Thyroid gland (tissue), 4 donors: ENCODE measurements around the gene SUPT16H.

Source experiments
- CTCF ChIP-seq, 6 experiments: fragments of 200-600 bp in 3 of 6; fragments of 450-650 bp in 3 of 6; sonication (generic) in 3 of 6; IDR thresholded peaks; one replicate each; pipeline ENCODE4 v1.5.1; 2016 to 2019; ENCODE audit warnings: antibody characterized with exemption in 6 of 6, mild to moderate bottlenecking in 2 of 6, inconsistent platforms in 1 of 6, moderate library complexity in 1 of 6
- POLR2A ChIP-seq, 2 donors: fragments of 450-650 bp; IDR thresholded peaks; one replicate each; pipeline ENCODE4 v1.6.1; 2017; ENCODE audit warnings: antibody characterized with exemption in 2 of 2, mild to moderate bottlenecking in 2 of 2, moderate library complexity in 1 of 2

DNA sequence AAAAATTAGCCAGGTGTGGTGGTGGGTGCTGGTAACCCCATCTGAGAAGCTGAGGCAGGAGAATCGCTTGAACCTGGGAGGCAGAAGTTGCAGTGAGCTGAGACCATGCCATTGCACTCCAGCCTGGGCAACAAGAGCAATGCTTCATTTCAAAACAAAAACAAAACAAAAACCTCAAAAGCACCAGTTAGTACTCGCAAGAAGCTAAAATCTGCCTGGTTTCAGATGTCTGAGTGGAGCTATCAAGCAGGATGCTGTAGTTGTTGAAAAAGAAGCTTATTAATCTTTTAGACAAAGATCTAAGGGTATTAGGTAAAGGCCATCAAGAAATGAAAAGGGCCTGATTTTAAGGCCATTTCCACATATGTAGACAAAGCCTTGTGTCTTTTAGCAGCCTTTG, 50.9 kb downstream of the SUPT16H start:
- TF ChIP-seq CTCF (IDR thresholded peaks at IDR 0.05): no peak
- TF ChIP-seq POLR2A (IDR thresholded peaks at IDR 0.05): no peak
